NCI-H446 treated with DMSO at 0.1 percent for 48 hours (cell line): Measurements from ENCODE around the gene TRIM40.
"Not testable (repeated sequence)": the region's sequence is repeated elsewhere in the genome, so short reads cannot be mapped to it uniquely, and the experiment has no call there.

Source experiments
- DNase-seq: peaks from one replicate; lab custom pipeline; 2025; lab: John Stamatoyannopoulos, UW

Gene TRIM40

DNA sequence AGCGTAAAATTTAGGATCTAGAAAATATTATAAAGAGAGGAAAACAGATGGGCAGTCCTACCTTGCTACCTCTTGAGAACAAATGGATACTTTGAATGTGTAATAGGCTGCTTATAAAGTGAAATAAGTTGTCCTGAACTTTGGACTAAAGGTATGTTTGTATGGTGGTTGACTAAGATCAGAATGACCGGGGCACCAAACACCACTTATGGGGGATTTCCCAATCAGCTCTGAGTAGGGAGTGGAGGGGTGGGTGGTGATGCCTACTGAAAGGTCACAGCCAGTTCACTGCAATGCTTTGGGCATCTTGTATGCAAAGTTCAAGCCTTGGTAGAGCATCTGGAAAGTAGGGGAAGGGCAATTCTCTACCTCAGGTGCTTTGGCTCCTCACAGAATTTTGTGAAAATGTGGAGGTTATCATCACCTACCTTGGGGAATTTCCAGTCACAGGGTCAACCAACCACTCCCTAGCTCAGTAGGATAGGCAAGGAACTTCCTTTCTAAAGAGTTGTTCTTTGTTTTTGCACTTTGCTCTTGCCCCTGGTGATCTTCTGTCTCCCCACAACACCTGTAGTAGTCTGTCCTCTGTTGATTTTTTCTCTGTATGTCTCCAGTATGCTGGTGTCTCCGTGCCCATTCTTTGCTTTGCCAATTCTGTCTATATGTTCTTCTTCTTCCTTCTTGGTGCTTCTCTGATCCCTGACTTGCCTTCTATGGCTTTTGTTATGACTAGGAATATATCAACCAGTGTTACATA is 22.8 kb upstream of the TRIM40 start, which contains the start of gene TRIM31:
Gene TRIM31 (minus strand): TSS at position 88 of the 757 bp plus-strand sequence. CDS start 285 bp downstream, outside the sequence.
- DNase-seq = no peak

DNA sequence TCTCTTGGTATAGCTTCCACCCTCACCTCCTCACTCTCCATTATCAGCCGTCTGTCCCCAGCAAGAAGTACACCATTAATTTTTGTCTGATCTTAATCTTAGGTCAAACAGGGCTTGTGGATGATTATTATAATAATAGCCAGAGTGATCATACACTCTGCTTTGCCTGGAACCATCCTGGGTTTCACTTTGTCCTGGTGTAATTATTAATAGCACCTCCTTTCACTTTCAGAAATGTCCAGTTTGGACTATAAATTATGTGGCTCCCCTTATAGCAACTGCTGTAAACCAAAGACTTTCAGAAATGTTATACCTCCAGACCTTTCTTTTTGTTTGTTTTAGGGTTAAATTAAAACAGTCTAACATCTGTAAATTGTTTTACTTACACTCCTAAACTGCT is 22.1 kb upstream of the TRIM40 start:
- DNase-seq = no peak

- no peak for DNase-seq
Measured at GRCh38 chr6:30116724-30117123, 19.2 kb upstream of the TRIM40 start.

DNA sequence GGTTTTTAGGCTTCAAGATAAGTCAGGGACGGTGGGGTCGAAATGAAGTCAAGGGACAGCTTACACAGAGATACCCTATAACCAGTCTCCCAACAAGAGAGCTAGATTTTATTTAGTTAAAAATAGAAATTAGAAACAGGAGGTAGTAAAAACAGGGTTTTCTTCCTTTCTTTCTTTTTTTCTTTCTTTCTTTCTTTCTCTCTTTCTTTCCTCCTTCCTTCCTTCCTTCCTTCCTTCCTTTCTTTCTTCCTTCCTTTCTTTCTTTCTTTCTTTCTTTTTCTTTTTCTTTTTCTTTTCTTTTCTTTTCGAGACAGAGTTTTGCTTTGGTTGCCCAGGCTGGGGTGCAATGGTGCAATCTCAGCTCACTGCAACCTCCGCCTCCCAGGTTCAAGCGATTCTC is 17.2 kb upstream of the TRIM40 start:
- DNase-seq = not testable (repeated sequence)

- DNase-seq = no peak
Measured at GRCh38 chr6:30121446-30122366, 14.2 kb upstream of the TRIM40 start.

GRCh38 chr6:30122515-30122914 is 13.4 kb upstream of the TRIM40 start:
- no peak for DNase-seq

DNA sequence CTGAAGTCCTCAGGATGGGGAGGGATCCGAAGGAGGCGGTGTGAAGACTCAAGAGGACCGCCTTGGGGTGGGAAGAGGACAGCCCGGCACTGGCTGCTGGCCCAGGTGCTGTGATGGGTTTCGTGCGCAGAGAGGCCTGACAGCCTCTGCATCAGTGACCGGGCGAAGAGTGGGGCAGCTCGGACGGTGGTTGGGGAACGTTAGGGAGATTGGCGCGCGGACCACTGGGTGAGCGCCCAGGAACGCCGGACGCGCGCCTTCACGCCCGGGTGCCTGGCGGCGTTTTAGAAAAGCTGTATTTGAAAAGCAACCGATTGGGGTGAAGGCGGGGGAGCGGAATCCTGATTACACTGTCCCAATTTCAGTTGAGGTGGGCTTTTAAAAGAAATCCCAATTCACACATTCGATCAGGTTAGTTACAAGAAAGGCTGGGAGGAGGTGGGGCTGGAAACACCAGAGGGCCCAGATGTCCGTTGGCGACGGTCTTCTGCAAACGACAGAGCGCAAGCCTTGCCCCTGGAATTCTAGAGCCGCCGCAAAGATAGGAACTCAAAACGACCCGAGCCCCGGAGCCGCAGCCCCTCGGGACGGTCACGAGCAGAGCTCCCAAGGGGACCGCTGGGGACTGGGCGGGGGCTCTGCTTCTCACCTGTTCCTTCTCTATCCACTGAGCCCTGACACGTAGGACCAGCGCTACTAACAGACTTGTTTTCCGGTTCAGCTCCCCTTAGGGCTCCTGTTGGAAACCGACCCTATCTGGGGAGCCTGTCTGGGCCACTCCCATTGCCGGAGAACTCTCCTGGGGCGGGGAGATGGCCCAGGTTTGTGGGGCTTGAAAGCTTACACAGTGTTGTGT is 8.5 kb upstream of the TRIM40 start:
- no peak for DNase-seq

DNA sequence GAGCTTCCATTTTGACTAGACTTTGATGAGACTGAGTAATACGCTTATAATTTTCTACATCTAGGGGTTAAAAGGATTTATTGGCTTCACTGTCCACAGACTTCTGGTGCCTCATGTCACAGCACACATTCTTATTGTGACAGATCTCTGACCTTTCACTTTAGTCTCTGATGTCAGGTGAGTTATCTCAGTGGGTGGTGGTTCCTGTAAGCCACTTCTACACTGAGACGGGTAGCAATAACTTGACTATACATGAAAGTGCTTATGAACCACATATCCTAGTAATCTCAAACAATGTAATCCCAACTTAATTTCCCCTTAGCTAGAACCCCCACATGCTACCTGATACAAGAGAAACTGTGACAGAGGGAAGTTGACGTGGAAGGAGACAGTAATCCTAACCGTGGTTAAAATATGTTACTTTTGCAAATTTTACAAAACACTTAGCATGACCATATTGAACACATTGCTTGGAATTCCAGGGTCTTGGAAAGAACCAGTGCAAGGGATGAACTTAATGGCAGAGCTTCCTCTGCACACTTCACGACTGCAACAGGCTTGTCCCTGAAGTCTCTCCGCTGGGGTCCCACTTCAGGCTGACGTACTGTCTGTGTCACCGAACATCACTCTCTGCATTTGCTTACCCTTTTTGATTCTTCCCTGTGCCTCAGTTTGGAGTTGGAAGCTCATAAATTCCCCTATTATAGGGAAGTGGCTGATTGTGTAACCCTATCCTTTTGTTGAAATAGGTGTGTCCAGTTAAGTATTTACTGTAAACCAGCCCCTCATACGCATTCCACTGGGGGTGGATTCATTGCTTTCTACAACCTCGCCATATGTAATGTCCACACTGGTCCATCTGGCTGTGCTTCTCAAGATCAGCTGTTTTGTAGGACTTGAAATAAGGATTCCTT is 6.4 kb upstream of the TRIM40 start:
- no peak for DNase-seq

DNA sequence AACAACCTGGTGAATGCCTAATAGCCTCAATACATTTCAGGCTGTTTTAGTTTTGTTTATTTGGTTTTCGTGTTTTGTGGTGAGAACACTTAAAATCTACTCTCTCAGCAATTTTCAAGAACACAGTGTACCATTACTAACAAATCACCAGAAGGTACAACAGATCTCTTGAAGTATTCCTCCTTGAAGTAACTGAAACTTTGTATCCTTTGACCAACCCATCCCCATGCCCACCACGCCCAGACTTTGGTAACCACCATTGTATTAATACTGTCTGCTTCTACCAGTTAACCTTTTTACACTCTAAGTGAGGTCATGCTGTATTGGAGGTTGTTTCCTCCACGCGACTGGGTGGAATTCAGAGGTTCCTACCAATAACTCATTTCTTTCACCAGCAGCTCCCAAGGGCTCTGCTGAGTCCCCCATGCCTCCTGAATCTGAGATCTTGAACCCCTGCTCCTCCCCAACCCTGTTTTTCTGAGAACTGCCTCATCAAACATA is 5.7 kb upstream of the TRIM40 start:
- no peak for DNase-seq

- peak; percentile 43 for DNase-seq
Measured at GRCh38 chr6:30130887-30131862, 4.8 kb upstream of the TRIM40 start.

DNA sequence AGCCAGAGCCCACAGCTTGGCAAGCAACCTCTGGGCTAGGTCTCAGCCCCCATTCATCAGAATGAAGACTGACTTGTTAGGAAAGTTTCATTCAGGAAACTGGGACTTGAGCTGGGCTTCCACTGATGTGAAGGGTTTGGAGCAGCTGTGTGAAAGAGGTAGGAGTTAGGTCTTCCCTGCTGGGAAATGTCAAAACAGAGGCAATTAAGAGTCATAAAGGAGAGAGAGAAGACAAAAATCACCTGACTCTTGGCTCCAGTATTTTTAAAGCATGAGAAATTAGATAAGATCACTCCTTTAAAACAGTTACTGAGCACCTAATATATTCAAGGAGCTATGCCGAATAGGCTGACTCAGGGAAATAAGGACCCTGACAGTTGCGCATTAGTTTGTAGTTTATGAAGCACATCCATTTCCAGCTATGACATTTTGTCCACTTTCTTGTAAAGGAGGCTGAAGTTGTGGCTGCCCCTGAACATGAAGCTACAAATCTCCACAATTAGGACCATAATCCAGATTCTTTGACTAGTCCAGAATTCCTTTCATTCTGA is 3.9 kb upstream of the TRIM40 start:
- DNase-seq = no peak

GRCh38 chr6:30135147-30135546 is 793 bp upstream of the TRIM40 start:
- no peak for DNase-seq

DNA sequence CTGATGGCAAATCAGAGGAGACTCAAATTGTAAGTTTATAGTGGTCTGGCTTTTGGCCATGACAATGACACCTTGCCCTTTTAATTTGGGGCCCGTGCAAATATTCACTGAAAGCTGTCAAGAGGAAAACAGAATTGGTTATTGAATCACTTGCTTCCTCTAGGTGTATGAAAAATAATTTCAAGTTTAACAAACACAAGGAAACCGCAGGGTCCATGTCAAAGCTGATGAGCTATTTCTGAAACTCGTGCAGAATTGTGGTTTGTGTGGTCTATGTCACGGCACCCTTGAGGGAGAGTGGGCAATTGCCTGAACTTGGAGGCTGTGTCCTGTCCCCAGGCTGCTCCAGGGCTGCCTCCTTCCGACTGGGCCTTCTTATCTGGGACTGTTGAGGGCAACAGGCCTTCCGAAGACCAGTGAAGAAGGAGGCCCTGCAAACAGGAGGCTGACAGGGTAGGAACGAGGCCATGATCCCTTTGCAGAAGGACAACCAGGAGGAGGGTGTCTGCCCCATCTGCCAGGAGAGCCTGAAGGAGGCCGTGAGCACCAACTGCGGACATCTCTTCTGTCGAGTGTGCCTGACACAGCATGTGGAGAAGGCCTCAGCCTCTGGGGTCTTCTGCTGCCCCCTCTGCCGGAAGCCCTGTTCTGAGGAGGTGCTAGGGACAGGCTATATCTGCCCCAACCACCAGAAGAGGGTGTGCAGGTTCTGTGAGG is 788 bp downstream of the TRIM40 start:
- DNase-seq = no peak

GRCh38 chr6:30140240-30140639 is 4.3 kb downstream of the TRIM40 start:
- not testable (repeated sequence) for DNase-seq

- no peak for DNase-seq
Measured at GRCh38 chr6:30142665-30143064, 6.7 kb downstream of the TRIM40 start.

GRCh38 chr6:30143780-30144179 is 7.8 kb downstream of the TRIM40 start:
- DNase-seq = no peak

GRCh38 chr6:30144811-30145210 is 8.9 kb downstream of the TRIM40 start:
- DNase-seq = no peak

DNA sequence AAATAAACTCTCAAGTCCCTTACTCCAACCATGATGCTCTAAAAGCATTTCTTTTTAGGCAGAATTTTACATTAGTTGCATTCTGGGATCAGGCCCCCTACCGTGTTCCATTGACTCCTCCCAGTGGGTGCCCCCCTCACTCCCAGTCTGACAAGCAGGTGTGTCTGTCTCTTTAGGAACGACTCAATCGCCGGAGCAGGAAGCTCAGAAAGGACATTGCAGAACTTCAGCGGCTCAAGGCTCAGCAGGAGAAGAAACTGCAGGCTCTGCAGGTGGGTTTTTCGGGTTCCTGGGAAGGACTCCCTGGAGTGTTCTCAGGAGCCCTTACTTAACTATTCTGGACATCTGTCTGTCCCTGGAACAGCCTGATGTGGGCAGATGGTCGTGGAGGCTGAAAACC is 9.9 kb downstream of the TRIM40 start:
- no peak for DNase-seq

DNA sequence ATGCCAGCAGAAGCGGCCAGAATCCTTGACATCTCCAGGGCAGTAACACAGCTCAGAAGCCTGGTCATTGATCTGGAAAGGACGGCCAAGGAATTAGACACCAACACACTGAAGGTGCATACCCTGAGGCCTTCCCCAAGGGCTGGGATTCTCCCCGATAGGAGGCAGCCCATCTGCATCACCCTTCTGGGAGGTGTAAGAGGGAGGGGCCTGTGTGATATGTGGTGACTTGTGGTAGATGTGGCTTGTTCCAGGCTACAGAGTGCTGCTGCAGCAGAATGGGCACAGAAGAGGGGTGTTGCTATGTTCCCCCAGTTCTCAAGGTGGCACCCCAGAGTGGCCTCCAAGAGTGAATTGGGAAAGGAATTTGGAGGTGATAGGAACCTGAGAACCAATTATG is 11.2 kb downstream of the TRIM40 start:
- no peak for DNase-seq
